Measurements from ENCODE around the gene ANXA3. TPM values are rescaled to one million over a fixed set of nuclear protein-coding genes. Genes with fewer than 3 reads are reported as not detected.

The ANXA3 gene
- total RNA-seq, 1 experiment from 2014 or later: 30.7 TPM

DNA sequence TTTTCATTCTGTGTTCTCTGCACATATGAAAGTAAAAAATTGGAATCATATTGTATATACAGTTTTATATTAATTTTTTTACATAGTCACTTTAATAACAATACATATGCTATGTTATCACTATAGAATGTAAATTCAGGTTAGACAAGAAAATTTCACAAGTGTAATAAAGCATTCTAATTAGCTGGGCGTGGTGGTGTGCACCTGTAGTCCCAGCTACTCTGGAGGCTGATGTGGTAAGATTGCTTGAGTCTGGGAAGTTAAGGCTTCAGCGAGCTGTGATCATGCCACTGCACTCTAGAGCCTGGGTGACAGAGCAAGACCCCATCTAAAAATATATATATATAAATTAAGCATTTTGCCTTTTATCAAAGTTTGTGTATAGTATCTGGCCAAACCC is 95.7 kb downstream of the ANXA3 start:
- H3K36me3 ChIP-seq (replicated peaks; ENCODE audit: control insufficient read depth, insufficient read depth, low read length): no peaks in the 10 kb centered on the region
- no peak overlapping the region for H3K4me3 ChIP-seq (ENCODE audit: insufficient read depth, low read depth, low read length)
- no peak for DNase-seq
- no peaks in the 10 kb centered on the region for H3K27me3 ChIP-seq (ENCODE audit: control insufficient read depth, insufficient read depth, low read length)

DNA sequence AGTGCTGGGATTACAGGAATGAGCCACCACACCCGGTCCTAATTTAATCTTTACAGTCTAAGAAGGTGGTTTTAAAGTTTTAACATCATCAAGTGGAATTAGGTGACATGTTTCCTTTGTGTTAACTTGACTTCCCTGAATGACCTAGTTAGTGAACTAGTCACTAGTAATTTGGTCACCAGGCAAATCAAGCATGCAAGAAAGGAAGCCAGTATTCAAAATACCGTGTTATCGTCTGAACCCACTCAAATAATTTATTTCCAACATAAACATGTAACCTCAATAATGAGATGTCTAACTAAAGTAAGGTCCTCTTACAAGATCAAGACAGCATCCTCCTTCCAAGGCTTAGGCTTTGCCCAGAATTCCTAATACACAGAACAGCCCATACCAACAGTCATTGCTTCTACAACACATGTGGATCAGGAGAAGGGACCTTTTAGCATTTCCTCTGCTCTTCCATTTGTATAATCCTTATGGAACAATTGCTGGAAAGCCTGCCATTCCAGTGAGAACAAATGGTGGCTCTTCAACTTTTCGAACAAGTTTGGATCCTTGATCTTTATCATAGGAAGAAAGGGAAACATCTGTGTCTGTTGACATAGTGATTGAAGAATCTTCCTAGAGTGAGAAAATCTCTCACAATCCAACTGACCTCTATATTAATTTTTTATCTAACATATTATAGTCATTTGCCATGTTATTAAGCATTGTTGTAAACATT is 97.2 kb downstream of the ANXA3 start:
- Histone ChIP-seq H3K36me3 (replicated peaks; ENCODE audit: control insufficient read depth, insufficient read depth, low read length) (no peaks in the 10 kb centered on the region), H3K27me3 (ENCODE audit: control insufficient read depth, insufficient read depth, low read length) (no peaks in the 10 kb centered on the region), H3K4me3 (ENCODE audit: insufficient read depth, low read depth, low read length) (no peak overlapping the region)
- DNase-seq: no peak

GRCh38 chr4:78650106-78651024 is 98.8 kb downstream of the ANXA3 start:
- Histone ChIP-seq H3K4me3 (ENCODE audit: insufficient read depth, low read depth, low read length) (no peak overlapping the region), H3K36me3 (replicated peaks; ENCODE audit: control insufficient read depth, insufficient read depth, low read length) (no peaks in the 10 kb centered on the region), H3K27me3 (ENCODE audit: control insufficient read depth, insufficient read depth, low read length) (no peaks in the 10 kb centered on the region)
- DNase-seq: no peak

GRCh38 chr4:78651250-78651860 is 99.8 kb downstream of the ANXA3 start:
- DNase-seq: no peak
- H3K36me3 ChIP-seq (replicated peaks; ENCODE audit: control insufficient read depth, insufficient read depth, low read length): no peaks in the 10 kb centered on the region
- no peak overlapping the region for H3K4me3 ChIP-seq (ENCODE audit: insufficient read depth, low read depth, low read length)
- H3K27me3 ChIP-seq (ENCODE audit: control insufficient read depth, insufficient read depth, low read length): no peaks in the 10 kb centered on the region

DNA sequence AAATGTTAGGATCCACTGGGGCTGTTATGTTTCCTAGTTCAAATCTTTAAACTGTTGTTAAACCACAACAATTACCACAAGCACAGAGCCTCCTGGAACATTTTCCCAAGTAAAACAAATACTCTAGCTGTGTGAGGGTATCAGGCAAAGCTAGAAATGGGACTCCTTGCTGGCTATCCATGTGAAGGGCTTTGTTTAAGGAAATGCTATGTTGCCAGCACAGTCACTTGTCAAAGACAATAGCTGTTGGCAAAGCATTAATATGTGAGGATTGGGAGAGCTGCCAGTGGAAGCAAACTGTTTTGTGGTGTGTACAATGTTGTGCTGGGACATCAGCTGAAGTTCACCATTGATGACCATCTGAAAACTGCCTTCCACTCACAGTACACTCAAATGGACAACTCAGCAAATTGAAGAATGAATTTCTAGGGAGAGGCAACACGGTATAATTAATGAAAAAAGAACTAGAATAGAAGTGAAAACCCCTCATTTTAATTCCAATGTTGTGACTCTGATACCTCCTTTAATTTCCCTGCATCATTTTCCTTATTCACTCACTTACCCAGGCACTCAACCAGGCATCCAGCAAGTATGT is 100.8 kb downstream of the ANXA3 start:
- Histone ChIP-seq H3K4me3 (ENCODE audit: insufficient read depth, low read depth, low read length) (no peak overlapping the region), H3K27me3 (ENCODE audit: control insufficient read depth, insufficient read depth, low read length) (no peaks in the 10 kb centered on the region), H3K36me3 (replicated peaks; ENCODE audit: control insufficient read depth, insufficient read depth, low read length) (no peaks in the 10 kb centered on the region)
- no peak for DNase-seq

- H3K4me3 ChIP-seq (ENCODE audit: insufficient read depth, low read depth, low read length): no peak overlapping the region
- no peak for DNase-seq
- H3K27me3 ChIP-seq (ENCODE audit: control insufficient read depth, insufficient read depth, low read length): no peaks in the 10 kb centered on the region
- H3K36me3 ChIP-seq (replicated peaks; ENCODE audit: control insufficient read depth, insufficient read depth, low read length): no peaks in the 10 kb centered on the region
Measured at GRCh38 chr4:78653655-78654054, 102.1 kb downstream of the ANXA3 start.

DNA sequence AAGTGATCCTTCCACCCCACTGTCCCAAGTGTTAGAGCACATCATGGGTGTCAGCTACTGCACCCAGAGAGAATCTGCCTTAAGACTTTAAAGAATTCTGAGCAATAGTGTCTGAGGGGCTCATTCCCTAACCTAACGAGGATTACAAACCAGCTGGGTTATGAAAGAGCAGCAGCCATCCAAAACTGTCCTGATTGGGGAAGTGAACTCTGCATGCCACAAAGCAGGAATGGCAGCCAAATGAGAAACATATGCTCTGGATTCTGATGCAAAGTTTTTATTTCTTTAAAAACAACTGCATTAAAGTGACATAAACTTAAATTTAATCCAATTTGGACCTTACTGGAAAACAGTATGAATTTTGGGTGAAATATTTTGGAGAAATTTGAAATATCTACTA is 103.2 kb downstream of the ANXA3 start:
- no peaks in the 10 kb centered on the region for H3K27me3 ChIP-seq (ENCODE audit: control insufficient read depth, insufficient read depth, low read length)
- H3K36me3 ChIP-seq (replicated peaks; ENCODE audit: control insufficient read depth, insufficient read depth, low read length): no peaks in the 10 kb centered on the region
- H3K4me3 ChIP-seq (ENCODE audit: insufficient read depth, low read depth, low read length): no peak overlapping the region
- DNase-seq: no peak

DNA sequence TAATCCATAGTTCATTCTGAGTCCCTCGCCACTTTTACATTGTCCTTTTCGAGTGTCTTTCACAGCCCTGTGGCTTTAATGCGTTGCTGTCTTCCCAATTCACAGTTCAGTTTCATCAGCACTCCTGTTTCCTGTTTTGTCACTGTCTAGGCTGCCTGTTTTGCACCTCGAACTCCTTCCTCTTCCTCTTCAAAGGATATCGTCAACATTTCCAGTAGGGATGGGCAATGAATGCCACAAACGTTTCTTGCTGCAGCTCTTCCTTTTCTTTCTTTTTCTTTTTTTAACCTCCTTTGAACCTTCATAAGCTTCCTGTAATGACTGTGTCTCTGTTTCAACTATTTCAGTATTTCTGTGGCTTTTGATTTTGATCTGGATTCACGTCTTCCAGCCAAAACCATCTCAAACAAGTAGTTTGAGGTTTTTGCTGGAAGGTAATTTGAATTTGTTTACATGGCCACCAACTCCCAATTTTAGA is 105.4 kb downstream of the ANXA3 start:
- DNase-seq: no peak
- no peaks in the 10 kb centered on the region for H3K36me3 ChIP-seq (replicated peaks; ENCODE audit: control insufficient read depth, insufficient read depth, low read length)
- H3K27me3 ChIP-seq (ENCODE audit: control insufficient read depth, insufficient read depth, low read length): no peaks in the 10 kb centered on the region
- no peak overlapping the region for H3K4me3 ChIP-seq (ENCODE audit: insufficient read depth, low read depth, low read length)

DNA sequence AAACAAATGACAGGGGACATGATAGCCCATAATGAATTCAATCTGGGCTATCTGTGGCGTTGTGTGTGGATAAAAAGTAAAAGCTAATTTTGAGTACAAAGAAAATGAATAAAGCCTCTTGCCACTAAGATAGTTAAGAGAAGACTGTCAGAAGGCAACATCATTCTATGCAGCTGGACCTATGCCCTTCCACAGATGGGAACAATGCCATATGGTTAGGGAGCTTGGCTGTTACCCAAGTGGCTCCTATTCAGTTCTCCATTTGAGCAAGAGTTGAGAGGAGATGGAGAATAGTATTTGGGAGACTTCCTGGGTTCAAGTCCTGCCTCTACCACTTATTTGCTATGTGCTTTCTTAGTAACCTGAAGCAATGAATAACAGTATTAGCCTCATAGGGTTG is 107.7 kb downstream of the ANXA3 start:
- no peaks in the 10 kb centered on the region for H3K27me3 ChIP-seq (ENCODE audit: control insufficient read depth, insufficient read depth, low read length)
- DNase-seq: no peak
- no peaks in the 10 kb centered on the region for H3K36me3 ChIP-seq (replicated peaks; ENCODE audit: control insufficient read depth, insufficient read depth, low read length)
- H3K4me3 ChIP-seq (ENCODE audit: insufficient read depth, low read depth, low read length): no peak overlapping the region

GRCh38 chr4:78659665-78660064 is 108.1 kb downstream of the ANXA3 start:
- H3K27me3 ChIP-seq (ENCODE audit: control insufficient read depth, insufficient read depth, low read length): no peaks in the 10 kb centered on the region
- H3K36me3 ChIP-seq (replicated peaks; ENCODE audit: control insufficient read depth, insufficient read depth, low read length): no peaks in the 10 kb centered on the region
- H3K4me3 ChIP-seq (ENCODE audit: insufficient read depth, low read depth, low read length): no peak overlapping the region
- no peak for DNase-seq

Other genes with a start within 250 kb of the ANXA3 start
- gene BMP2K, start 224.6 kb downstream of the ANXA3 start, total RNA-seq (2014; rRNA removed; shearing (Covaris generic)): 25.1 and 37.8 TPM in 2 replicates

Measured in H7 (cell line).